Measurements from ENCODE around the gene ATP2A3.
A peak's percentile ranks its signal among the peaks of the same experiment; 100 is the strongest.
"Not testable (repeated sequence)": the region's sequence is repeated elsewhere in the genome, so short reads cannot be mapped to it uniquely, and the experiment has no call there.

The ATP2A3 gene

DNA sequence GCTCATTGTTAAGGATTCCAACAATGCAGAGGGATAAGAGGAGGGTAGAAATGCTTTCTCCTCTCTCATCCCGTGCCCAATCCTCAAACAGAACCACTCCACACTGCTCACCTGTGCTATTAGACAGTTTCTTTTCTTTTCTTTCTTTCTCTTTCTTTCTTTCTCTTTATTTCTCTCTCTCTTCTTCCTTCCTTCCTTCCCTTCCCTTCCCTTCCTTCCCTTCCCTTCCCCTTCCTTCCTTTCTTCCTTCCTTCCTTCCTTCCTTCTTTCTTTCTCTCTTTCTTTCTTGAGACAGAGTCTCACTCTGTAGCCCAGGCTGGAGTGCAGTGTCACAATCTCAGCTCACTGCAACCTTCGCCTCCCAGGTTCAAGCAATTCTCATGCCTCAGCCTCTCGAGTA, 27.5 kb upstream of the ATP2A3 start:
- not testable (repeated sequence) for DNase-seq (ENCODE audit: low read depth)

DNA sequence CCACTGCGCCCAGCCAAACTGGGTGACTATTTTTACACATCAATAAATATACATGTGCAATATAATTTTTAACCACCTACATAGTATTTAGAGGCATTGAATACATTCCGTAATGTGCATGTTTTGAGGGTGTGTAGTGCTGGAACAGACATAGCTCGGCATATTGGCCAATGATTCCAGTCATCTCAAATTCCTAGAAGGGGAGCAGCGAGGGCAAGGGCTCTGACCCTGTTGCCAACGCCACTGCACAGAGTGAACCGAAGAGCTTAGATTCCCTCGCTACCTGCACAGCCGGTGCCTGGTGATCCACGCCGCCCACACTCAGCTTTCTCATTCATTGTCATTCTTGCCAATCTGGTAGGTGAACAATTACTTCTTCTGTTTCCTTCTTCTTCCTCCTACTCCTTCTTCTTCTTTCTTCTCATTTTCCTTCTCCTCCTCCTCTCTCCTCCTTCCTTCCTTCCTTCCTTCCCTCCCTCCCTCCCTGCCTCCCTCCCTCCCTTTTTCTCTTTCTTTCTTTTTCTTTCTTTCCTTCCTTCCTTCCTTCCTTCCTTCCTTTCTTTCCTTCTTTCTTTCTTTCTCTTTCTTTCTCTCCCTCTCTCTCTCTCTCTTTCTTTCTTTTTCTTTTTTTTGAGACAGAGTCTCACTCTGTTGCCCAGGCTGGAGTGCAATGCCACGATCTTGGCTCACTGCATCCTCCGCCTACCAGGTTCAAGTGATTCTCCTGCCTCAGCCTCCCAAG, 26.3 kb upstream of the ATP2A3 start:
- no peak for DNase-seq (ENCODE audit: low read depth)

DNA sequence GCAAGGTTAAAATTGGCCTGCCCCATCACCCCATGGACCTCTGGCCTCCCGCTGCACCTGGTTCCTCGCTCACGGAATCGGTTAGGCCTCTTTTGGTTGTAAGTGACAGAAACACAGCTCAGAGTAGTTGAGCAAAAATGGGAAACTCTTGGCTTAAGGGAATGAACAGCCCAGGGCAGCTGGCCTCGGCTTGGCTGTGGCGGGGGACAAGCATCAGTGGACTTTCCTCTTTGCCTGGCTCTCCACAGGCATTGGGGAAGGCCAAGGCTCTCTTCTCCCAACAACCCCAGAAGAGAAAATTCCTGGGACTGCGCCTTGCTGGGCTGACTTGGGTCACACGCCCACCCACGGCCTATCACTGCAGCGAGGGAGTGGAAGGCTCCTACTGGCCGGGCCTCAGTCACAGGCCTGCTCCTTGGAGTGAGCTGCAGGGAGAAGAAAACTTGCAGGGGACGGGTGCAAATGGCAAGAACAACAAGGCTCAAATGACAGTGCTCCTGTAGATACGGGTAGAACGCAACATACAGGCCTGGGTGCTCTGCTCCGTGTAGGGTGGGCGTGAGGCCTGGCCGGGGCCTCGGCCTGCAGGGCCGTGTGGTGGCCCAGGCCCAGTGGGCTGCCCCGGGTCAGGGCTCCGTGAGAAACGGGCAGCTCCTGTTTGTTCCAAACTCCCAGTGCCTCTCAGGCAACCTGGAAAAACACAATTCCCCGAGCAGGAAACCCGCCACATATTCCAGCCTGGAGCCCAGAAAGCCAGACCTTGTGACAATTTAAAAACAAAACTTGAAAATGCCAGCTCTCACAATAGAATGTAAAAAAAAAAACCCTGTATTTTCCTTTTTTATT, 25.0 kb upstream of the ATP2A3 start:
- DNase-seq (ENCODE audit: low read depth): no peak

DNA sequence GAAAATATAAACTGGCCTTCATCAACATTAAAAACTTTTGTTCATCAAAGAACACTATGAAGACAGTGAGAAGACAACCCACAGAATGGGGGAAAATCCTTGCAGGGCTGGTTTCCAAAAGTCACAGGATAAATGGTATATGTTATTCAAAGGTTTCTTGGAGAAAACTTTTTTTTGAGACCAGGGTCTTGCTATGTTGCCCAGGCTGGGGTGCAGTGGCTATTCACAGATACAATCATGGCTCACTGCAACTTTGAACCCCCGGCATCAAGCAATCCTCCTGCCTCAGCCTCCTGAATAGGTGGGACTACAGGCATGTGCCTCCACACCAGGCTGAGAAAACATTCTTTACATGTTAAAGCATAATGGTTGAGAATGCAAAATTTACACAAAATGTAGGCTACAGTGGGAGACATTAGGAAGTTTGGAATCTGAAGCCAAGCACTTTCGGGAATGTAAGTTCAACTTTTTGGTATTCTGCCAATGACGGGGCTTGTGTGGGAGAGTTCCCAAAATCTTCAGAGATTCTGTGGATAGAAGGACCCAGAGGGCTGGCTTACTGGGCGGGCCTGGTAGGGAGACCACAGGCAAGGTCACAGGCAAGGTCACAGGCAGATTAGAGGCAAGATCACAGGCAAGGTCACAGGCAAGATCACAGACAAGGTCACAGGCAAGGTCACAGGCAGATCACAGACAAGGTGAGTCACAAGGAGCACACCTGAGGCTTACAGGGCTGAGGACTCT, 24.2 kb upstream of the ATP2A3 start:
- no peak for DNase-seq (ENCODE audit: low read depth)

DNA sequence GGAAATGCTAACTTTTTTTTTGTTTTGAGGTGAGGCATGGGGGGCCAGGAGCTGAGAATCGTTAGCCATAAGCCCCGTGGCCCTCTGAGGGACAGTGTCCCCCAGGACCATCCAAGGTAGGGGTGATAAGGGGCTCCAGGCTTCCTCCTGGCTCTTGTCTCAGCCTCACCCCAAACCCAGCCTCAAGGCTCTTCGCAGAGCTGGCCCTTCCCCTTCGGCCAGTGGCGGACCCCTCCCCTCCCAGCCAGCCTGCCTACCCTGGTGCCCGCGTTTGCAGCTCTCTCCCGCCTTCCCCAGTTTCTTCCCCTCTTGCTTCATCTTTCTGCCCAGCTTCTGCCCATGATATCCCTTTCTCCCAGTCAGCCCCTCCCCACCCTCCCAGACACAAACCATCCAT, 22.7 kb upstream of the ATP2A3 start:
- DNase-seq (ENCODE audit: low read depth): no peak

DNA sequence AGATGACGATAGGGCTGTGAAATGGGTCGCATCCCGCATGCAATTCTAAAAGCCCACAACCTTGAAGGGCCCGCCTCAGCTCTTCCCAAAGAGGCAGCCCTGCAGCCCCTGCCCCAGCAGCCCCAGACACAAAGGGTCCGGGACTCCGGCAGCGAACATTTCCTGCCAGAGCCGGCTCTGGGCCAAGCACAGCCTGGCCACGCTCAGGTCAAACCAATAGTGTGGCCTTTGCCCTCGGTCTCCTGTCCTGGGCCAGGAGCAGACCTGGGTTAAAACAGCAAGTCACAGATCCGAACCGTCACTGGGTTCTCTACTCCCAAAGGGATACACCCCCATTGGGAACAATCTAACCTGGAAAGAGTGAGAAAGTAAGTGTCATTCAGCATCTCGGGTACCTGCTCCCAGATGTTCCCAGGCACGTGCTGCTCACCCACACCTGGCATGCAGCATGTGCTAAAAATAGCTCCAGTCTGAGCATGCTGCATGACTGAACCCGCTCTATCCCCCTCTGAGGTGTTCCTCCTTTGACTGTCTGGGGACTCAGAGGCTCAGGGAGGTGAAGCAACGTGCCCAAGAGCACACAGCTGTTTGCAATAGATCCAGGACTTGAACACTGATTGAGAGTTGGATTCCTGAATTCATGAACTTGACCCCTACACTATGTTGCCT, 22.2 kb upstream of the ATP2A3 start:
- DNase-seq (ENCODE audit: low read depth): no peak

DNA sequence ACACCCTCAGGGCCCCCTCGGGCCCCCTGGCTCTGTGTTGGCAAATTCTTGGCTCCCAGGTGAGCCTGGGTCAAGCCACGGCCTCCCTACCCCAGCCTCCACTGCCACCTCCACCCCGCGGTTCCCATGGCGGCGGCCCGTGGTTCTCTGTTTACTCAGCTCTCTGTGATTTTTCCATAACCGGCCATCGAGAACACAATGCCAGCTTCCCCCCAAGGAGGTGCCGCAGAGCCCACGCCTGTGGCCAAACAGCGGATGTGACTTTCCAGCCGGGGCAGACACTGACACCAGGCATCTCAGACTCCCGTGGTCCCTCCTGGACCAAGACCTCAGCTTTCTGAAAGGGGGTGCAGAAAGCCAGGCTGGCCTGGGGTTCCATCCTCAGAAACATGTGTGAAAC, 21.6 kb upstream of the ATP2A3 start:
- no peak for DNase-seq (ENCODE audit: low read depth)

DNA sequence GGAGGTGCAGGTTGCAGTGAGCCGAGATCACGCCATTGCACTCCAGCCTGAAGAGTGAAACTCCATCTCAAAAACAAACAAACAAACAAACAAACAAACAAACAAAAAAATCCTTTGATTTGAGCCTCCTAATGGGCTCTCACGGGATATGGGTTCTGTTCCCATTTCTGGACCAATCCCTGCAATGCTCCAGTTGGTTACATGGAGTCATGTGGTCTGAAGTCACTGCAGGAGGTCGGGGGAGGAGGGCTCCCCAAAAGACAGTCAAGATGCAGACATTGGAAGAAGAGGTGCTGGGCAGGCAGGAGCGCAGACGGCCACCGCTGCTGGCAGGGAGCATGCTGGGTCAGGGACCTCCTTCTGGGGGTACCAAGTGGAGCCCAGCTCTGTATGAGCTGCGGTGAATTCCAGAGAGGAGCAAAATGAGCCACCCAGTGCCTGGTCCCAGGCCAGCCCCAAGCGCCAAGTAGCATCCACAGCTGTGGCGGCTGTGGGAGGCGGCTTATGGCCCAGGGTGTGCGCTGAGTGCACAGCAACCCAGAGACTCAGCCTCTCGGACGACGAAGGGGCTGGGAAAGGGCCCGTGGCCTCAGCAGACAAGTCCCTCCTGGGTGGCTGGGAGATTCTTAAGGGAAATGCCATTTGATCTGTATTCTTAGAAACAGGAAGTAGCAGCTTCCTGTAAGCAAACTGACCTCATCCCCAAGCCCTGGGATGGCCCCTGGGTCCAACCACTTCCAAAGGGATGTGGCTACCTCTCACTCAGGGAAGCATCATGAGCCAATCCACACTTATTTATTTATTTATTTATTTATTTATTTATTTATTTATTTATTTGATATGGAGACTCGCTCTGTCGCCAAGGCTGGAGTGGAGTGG, 19.6 kb upstream of the ATP2A3 start:
- DNase-seq (ENCODE audit: low read depth): no peak

DNA sequence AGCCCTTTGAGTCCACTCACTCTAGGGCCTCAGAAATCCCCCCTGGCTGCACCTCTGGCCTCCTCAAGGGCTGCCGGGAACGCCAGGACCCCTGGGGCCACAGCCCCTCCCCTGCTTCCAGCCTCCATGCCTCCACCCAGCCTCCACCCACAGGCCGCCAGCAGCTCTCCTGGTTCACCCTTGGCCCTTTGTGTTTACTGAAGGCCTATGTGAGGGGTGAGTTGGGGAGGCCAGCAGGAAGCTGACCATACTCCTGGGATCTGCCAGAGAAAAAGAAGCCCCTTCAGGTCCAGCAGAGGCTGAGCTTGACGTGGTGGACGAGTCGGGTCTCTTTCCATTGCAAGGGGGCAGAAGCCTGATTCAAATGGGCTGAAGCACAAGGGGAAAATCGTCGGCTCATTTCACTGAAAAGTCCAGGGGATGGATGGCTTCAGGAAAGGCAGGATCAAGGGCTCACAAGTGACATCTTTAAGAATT, 18.3 kb upstream of the ATP2A3 start:
- no peak for DNase-seq (ENCODE audit: low read depth)

DNA sequence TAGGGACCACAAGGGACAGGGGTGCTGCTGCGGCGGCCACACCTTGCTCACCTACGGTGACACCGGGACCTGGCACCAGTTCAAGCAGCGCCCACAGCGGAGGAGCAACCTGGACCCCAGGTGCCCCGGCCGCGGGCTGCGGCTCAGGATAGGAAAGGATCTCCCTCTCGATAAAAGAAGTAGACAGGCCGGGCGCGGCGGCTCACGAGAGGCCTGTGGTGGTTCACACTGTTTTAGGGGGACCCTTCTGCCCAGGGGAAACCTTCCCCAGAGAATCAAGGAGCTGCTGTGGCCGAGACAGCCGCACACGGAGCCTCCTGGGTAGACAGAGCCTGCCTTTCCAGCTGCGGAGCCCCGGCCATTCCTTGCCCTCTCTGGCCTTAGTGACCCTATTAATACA, 17.9 kb upstream of the ATP2A3 start:
- no peak for DNase-seq (ENCODE audit: low read depth)

DNA sequence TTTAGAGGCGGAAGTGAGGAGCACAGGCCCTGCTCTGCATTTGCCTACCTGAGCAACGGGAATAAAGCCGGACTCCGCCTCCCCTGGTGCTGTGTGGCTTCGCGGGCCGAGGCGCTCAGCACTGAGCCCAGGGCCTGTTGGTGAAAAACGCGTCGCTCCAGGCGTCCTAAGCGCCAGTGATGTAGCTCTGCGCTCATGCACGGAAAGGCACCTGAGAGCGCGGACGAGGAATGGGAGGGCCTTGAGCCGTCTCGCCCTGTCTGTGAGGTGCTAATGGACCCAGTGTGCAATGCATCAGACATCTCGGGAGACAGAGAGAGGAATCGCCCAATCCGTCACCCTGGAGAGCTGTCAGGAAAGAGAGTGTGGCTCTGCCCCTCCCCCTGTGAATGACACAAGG, 17.2 kb upstream of the ATP2A3 start:
- DNase-seq (ENCODE audit: low read depth): no peak

DNA sequence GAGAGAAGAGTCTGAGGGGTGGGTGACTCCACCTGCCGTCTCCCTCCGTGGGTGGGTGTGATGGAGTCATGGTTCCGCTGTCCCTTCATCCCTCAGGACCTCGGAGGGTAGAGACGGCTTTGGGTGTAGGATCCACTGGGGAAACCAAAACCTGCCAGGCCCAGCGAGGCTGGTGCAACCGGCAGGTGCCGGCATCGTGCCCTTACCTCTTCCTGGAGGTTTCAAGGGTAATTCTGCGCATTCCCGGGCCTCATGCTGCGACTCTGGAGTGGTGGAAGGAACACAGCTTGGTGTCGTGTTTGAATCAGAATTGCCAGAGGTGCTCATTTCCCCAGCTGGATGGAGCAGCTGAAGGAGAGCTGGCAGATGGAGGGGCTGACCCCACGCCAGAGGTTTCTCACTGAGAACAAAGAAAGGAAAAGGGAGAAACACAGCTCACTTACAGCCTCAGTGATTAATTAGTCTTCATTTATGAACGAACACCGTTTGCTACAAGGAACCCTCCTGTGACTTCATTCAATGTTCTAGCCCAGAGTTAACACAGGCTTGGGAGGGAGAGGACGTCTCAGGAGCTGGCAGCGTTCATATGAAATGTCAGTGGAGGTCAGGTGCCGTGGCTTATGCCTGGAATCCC, 16.3 kb upstream of the ATP2A3 start:
- DNase-seq (ENCODE audit: low read depth): no peak

DNA sequence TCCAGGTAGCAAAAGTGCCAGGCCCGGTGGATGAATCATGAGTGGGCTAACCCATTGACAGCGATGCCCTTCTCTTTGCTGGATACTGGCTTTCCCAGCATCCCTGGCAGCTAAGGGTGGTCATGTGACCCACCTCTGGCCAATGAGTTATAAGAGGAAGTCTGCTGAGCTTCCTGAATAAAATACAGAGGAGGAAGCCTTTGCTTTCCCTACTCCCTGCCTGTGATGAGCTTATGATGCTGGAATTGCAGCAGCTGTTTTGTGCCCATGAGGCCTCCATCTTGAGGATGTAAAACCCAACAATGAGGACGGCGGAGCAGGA, 15.0 kb upstream of the ATP2A3 start:
- no peak for DNase-seq (ENCODE audit: low read depth)

DNA sequence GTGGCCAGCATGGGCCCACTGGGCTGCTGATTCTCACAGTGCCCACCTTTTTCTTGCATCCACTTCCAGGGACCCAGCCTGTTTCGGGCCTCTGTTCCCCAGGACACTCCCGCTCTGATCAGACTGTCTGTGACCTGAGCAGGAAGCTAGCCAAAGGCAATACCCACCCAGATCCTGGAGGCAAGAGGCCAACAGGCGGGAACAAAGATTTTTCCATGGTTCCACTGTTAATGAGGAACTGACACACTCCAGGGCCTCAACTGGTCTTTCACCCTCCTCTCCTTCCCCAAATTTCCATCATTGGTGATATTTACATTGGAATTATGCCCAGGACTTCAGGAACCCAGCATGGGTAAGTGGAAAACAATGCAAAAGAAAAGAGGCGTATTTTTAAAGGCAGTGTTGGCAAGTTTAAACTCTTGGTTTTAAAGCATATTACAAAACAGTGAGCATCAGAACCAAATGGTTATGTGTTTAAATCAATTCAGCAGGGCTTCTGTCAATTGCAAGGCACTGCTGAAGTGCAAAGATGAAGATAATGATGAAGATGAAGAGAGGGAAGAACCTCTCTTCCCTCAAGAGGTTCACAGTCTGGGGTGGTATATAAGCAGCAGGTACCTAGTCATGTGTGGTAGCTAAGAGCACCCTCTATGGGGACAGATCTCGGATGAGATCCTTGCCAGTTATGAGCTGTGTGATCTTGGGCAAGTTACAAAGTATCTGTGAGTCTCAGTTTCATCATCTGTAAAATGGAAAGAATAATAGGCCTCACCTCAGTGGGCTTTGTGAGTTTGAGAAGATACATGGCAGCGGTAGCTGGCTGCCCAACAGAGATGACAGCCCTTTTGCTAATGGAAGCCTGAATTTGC, 14.4 kb upstream of the ATP2A3 start:
- no peak for DNase-seq (ENCODE audit: low read depth)

DNA sequence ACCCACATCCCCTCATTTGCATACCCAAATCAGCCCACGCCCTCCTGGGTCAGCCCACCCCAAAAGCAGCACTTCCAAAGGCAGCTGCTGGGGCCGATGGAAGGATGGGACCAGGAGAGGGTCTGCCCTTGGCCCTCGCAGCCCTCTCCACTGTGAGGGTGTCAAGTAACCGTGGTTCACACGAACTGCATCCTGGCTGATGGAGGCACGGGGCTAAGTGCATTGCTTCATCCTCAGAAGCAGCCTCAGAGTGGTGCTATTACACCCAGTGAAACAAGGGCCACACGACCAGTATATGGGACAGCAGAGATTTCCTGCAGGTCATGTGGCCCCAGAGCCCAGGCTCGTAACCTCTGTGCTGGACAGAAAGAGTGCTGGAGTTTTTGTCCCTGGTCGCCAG, 13.2 kb upstream of the ATP2A3 start:
- no peak for DNase-seq (ENCODE audit: low read depth)

DNA sequence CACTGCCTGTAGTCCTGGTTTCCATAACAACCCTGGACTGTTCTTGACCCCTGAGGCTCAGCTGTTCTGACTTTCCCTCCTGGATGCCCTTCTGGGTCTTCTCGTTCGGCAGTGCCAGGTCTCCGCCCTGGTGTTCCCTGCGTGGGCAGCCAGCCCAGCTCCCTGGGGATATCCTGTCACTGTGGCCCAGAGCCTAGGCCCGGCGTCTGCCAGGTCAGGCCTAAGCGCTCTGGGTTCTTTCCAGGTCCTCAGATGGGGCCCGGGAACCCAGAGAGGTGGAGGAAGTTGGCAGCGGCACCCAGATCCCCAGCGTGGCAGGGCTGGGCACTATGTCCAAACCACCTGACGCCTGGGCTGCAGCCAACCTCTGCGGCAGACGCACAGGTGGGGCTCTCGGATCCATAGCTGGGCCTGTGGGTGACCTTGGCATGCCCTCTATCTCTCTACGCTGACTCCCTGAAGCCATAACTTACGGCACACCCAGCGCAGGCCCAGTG, 12.5 kb upstream of the ATP2A3 start:
- no peak for DNase-seq (ENCODE audit: low read depth)

DNA sequence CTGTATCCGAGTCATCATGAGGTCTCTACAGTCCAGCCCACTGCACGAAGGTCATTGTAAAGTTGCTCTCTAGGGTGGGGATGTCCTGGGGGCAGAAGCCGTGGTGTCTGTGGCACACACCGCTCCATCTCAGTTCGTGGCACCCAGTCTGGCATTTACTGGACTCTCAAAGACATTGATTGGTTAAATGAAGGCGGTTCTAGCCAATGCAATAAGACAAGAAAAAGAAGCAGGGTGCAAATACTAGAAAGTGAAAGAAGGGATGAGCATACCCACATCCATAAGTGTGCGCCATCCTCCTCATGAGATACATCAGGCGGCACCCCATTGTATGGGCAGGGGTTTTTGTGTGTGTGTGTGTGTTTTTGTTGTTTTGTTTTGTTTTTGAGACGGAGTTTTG, 10.7 kb upstream of the ATP2A3 start:
- DNase-seq (ENCODE audit: low read depth): no peak

DNA sequence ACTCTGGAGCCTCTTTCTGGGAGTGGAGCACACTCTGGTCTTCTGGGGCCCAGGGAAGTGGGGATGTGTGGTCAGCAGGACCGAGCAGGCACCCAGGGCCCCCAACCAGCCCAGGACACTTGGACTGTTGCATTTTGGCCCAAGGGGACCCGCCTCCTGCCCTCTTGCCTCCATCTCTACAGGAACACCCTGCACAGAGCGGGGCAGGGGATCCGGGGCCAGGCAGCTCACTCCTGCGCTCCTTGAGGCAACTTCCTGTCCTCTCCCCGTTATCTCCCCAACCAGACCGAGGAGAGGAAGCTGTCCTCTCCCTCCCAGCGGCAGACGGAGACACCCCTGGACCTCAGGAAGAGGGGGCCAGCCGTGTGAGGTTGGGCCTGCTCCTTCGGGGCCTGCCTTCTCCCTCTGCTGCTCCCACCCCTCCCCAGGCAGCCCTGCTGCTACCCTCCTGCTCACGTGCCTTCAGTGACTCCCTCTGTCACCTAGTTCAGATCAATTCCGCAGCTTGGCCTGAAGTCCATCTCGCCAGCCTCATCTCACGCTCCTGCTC, 10.0 kb upstream of the ATP2A3 start:
- DNase-seq (ENCODE audit: low read depth): peak; percentile 89

DNA sequence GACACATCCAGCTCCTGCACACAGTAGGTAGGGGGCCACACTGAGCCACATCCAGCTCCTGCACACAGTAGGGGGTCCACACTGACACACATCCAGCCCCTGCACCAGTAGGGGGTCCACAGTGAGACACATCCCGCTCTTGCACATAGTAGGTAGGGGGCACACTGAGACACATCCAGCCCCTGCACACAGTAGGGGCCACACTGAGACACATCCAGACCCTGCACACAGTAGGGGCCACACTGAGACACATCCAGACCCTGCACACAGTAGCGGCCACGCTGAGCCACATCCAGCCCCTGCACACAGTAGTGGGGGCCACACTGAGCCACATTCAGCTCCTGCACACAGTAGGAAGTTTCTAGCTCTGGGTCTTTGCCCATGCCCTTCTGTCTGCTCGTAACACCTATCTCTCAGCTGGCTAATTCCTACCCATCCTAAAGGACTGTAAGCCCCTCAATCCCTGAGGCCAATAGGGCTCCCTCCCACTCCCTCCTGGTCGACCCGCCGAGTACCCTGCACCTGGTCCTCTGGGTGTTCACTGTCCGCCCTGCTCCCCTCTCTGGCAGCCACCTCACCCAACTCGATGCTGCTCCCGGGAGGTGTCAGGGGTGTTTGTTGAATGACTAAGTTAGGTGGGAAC, 9.4 kb upstream of the ATP2A3 start:
- no peak for DNase-seq (ENCODE audit: low read depth)
